ENCODE results near the gene MAPRE2. TPM values are rescaled to one million over a fixed set of nuclear protein-coding genes. Genes with fewer than 3 reads are reported as not detected.

MAPRE2 gene
- total and polyA plus RNA-seq, 9 donors = 16.2 to 59.9 (median 27.8) TPM

DNA sequence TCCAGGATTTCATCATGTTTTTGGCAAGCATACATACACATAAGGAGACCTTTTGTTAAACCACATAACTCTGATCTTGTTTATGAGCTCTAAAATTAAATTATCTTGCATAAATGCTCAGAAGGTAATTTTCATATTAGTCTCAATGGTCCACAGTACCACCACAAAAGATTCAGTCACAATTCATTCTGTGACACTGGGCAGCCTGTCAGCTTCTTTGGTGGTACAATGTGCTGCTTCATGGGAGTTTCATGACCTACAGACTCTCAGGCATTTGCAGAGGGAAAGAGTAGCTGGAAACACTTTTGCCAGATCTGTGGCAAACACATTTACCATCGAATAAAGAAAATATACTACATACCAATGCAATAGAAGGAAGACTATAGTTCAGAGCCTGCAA is 148.3 kb downstream of the MAPRE2 start:
- no peak overlapping the region for H3K27ac ChIP-seq
- no peaks in the 10 kb centered on the region for H3K27me3 ChIP-seq
- no peak for TF ChIP-seq EP300 (IDR thresholded peaks at IDR 0.05)
- no peak for TF ChIP-seq POLR2A (IDR thresholded peaks at IDR 0.05)
- TF ChIP-seq, protein P1, sequence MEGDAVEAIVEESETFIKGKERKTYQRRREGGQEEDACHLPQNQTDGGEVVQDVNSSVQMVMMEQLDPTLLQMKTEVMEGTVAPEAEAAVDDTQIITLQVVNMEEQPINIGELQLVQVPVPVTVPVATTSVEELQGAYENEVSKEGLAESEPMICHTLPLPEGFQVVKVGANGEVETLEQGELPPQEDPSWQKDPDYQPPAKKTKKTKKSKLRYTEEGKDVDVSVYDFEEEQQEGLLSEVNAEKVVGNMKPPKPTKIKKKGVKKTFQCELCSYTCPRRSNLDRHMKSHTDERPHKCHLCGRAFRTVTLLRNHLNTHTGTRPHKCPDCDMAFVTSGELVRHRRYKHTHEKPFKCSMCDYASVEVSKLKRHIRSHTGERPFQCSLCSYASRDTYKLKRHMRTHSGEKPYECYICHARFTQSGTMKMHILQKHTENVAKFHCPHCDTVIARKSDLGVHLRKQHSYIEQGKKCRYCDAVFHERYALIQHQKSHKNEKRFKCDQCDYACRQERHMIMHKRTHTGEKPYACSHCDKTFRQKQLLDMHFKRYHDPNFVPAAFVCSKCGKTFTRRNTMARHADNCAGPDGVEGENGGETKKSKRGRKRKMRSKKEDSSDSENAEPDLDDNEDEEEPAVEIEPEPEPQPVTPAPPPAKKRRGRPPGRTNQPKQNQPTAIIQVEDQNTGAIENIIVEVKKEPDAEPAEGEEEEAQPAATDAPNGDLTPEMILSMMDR (IDR thresholded peaks at IDR 0.05) = no peak
- H3K36me3 ChIP-seq = no peaks in the 10 kb centered on the region
- no peaks in the 10 kb centered on the region for H3K9me3 ChIP-seq
- WGBS, 3 donors = 43 to 57% (median 56%) methylated on average over 1 of the region's 1 CpG
- intact Hi-C loops (cut with DNase I) = no loop called here
- no peak overlapping the region for H3K4me3 ChIP-seq
- no peak for DNase-seq
- no peaks in the 10 kb centered on the region for H3K4me1 ChIP-seq (ENCODE audit: insufficient read depth)

DNA sequence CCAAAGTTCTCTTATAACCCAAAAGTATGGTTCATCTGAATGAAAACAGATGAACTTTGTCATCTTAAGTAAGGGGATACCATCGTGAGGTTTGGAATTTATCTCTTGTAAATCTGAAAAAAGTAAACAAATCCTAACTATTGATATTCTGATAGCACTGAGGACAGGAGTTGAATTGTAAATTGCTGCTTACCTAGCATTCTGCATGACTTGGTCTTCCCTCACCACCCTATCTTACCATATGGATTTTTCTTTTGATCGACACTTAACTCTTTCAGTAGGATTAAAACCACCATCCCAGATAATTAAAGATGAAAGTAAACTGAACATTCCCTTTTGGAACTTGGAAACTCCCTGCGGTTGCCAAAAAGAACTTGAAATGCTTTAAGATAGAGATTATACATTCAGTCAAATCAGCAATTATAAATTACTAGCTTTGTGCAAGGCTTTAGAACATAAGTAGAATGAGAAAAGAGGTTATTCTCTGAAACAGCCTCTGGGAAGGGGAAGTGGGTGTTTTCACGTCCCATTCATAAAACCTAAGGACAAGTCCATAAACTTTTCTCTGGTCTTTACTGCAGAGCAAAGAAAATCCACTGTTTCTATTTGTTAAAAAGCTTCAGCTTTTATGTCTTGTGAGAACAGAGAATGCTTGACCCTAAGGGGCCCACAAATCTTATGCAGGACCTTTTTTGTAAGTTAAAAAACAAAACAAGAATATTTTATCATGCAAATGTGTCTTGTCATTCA is 149.9 kb downstream of the MAPRE2 start:
- TF ChIP-seq EP300 (IDR thresholded peaks at IDR 0.05) (no peak), POLR2A (IDR thresholded peaks at IDR 0.05) (no peak)
- no peak for DNase-seq
- Histone ChIP-seq H3K27me3 (no peaks in the 10 kb centered on the region), H3K4me1 (ENCODE audit: insufficient read depth) (no peaks in the 10 kb centered on the region), H3K36me3 (no peaks in the 10 kb centered on the region), H3K9me3 (no peaks in the 10 kb centered on the region), H3K27ac (no peak overlapping the region), H3K4me3 (no peak overlapping the region)
- 64 to 70% (median 66%) methylated on average over 4 of the region's 4 CpGs for WGBS, 3 donors
- intact Hi-C loops (cut with DNase I) = no loop called here

DNA sequence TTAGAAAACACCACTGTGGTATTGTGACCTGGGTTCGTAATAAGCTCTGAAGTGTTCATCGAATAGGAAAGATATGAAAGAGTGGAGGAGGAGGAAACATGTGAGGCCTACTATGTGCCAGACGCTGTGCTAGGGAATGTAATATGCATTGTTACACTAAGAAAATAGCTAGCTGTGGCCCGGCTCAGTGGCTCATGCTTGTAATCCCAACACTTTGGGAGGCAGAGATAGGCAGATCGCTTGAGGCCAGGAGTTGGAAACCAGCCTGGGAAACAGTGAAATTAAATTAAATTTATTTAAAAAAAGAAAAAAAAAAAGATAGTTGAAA is 150.4 kb downstream of the MAPRE2 start:
- no peaks in the 10 kb centered on the region for H3K27me3 ChIP-seq
- no peak overlapping the region for H3K4me3 ChIP-seq
- DNase-seq = no peak
- no peak overlapping the region for H3K27ac ChIP-seq
- TF ChIP-seq EP300 (IDR thresholded peaks at IDR 0.05) (no peak), POLR2A (IDR thresholded peaks at IDR 0.05) (no peak)
- TF ChIP-seq, protein P1 (IDR thresholded peaks at IDR 0.05) = no peak
- 73 to 78% (median 77%) methylated on average over 5 of the region's 5 CpGs for WGBS, 3 donors
- no peaks in the 10 kb centered on the region for H3K36me3 ChIP-seq
- H3K4me1 ChIP-seq (ENCODE audit: insufficient read depth) = no peaks in the 10 kb centered on the region
- intact Hi-C loops (cut with DNase I) = no loop called here
- no peaks in the 10 kb centered on the region for H3K9me3 ChIP-seq

DNA sequence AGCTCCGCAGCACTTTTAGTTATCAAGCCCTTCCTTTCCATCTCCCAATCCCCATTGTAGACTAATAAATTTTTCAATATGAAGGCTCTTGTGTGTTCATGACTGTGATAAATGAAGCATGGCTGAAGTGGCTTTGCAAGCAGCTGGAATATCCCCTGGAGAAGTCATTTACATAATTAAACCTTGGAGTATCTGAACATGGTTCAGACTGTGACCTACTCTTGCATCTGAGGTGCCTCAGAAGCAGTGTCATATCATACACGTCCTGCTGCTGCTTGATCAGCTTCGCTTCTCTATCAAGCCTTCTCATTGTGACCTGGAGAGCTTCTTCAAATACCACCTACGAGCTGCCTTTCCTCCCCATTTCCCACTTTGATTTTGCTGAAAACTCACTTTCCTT is 151.2 kb downstream of the MAPRE2 start:
- TF ChIP-seq POLR2A (IDR thresholded peaks at IDR 0.05) (no peak), EP300 (IDR thresholded peaks at IDR 0.05) (no peak)
- TF ChIP-seq, protein P1 (IDR thresholded peaks at IDR 0.05) = no peak
- Histone ChIP-seq H3K27me3 (no peaks in the 10 kb centered on the region), H3K36me3 (no peaks in the 10 kb centered on the region), H3K4me3 (no peak overlapping the region), H3K4me1 (ENCODE audit: insufficient read depth) (no peaks in the 10 kb centered on the region), H3K27ac (no peak overlapping the region), H3K9me3 (no peaks in the 10 kb centered on the region)
- 89 to 92% (median 92%) methylated on average over 4 of the region's 4 CpGs for WGBS, 3 donors
- intact Hi-C loops (cut with DNase I) = no loop called here
- no peak for DNase-seq

Small RNA genes within 50 kb of the gene (small RNA-seq; reads per million reads assigned to genes)
- not detected for gene AC015967.2

Other genes starting within 250 kb of the MAPRE2 start
- gene ZNF397, start 199.6 kb downstream of the MAPRE2 start, total RNA-seq = 10 to 100 TPM; 15.9 to 35.8 (median 27.7) TPM
- 10 to 100 TPM; 15.7 to 28.9 TPM for gene ZNF397, start 199.6 kb downstream of the MAPRE2 start, polyA plus RNA-seq
- gene ZSCAN30, start 248.8 kb downstream of the MAPRE2 start, total RNA-seq = 10 to 100 TPM; 12.2 to 18.3 (median 13.8) TPM
- 10 to 100 TPM in 1 of 2 donors, 1 to 10 TPM in 1; 7.0 to 14.8 TPM for gene ZSCAN30, start 248.8 kb downstream of the MAPRE2 start, polyA plus RNA-seq